LHCN-M2 (cell line): ENCODE measurements around the gene PTPRN2. TPM values are rescaled to one million over a fixed set of nuclear protein-coding genes. Genes with fewer than 3 reads are reported as not detected.
"Not testable (repeated sequence)": the region's sequence is repeated elsewhere in the genome, so short reads cannot be mapped to it uniquely, and the experiment has no call there.

Experiments
- DNase-seq: peaks from one replicate; pipeline ENCODE4 v3.0.0-alpha.2; 2012; ENCODE audit warnings: low read depth
- total RNA-seq: library from RNA; depleted of rRNA; stranded (reverse); fragments of >200 nt; gene quantifications from 2 replicates; pipeline ENCODE4 v1.2.3, GENCODE V29; 2014

PTPRN2 gene
- total RNA-seq, 1 experiment from 2014 or later, result 0.11 TPM

DNA sequence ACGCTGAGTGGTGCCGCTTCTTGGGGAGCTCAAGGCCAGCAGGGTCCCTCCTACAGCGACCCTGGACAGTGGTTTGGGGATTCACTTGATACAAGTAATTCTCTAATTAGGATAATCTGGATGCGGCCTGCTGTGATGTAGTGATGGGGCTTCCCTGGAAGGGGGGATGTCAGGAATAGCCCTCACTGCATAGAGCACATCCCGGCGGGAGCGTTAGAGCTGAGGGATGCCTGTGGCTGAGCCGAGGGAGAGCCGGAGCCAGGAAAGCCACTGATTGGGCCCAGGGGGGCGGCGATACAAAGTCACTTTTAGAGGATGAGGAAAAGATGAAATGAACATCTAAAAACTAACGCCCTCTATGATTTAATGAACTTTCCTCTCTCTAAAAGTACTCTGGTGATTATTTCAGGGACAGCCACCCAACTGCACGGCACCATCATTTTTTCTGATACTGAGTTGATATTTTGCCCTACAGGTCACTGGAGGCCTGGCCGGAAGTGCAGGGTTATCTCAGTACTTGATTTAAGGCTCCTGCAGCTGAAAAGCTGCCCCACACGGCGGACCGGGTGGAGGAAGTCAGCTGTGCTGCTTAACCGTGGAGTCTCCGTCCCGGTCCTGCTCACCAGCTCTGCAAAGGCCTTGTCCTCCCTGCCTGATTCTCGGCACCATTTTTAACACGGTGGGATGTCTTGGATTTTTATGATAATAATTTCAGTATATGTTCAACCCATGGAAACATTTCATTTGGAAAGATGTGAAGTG lies 732.0 kb downstream of the PTPRN2 start:
- no peak for DNase-seq

DNA sequence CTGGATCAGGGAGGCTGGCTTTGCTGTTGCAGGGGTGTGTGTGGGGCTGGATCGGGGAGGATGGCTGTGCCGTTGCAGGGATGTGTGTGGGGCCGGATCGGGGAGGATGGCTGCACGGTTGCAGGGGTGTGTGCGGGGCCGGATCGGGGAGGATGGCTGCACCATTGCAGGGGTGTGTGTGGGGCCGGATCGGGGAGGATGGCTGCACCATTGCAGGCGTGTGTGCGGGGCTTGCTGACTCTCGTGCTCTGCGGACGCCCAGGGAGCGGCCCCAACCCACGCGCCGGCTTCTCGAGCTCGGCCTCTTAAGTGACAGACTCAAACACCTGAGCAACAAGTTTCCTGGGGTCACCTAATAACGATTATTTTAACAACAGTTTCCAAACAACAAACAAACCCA lies 732.6 kb downstream of the PTPRN2 start:
- no peak for DNase-seq

DNA sequence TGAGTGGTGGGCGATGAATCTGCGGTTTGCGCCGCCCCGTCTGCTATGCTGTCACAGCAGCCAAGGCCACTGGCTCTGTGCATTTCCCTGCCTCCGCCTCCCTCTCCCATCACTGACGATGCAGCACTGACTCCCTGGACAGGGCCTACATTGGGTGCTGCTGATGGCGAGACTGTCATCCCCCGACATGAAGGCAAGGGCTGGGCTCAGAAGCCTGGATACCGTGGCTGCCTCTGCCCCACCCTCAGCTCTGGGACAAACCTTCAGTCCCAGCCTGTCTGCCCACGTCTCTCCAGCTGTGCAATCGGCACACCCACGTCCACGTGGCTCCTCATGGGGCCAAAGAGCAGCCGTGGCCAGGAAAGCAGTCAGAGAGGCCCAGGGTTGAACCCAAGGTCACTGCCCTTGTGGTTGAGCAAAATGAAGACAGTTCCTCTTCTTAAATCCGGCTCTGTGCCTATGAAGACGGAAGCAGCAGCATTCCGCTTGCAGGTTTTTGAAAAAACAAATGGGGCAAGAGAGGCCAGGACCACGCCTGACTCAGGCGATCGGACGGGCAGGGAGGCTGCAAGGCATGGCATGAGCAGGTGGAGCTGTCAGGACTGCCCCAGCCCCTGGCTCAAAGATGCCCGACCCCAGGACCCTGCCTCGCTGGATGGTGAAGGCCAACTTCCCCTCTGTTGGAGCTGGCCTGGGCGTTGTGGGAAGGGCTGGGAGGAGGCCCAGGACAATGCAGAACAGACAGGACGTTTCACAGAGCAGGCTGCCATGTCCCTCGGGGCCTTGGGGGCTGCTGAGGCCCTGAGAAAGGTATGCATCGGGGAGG lies 733.3 kb downstream of the PTPRN2 start:
- no peak for DNase-seq

DNA sequence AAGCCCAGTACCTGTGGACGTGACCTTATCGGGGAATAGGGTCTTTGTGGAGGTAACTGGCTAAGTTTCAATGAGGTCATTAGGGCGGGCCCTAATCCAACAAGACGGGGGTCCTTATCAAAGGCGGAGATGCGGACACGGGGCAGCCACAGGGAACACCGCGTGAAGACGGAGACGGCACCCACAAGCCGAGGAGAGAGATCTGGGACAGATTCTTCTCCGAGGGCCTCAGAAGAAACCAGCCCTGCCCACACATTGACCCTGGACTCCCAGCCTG lies 733.9 kb downstream of the PTPRN2 start:
- no peak for DNase-seq

DNA sequence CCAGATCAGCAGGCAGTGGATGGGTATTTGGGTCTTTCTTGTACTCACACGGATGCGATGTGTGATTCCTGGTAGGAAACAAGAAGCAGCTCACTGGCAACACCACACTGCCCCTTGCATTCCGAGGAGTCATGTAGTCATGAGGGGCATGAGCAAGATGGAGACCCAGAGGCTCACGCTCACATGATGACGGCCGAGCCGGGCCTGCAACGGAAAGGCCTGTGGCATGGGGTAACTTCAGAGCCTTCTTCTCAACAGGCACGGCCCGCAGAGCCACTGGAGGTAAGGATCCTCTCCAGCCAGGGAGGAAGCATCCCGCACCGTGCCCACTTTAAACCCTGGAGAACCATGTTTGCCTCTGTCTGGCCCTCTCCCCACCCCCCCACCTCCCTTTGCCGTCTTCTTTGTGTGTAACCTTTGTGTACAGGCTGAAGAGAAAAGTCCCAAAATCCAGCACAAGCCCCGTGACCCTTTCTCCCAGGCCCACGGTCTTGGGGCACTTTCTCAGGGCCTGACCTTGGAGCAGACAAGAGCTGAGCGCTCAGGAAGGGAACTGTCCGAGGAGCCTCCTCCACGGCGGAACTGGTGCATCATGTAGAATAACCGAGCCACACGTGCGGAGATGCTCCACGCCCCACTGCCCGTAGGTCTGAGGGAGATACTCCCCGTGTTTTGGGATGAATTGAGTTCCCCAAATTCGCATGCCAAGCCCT lies 734.4 kb downstream of the PTPRN2 start:
- DNase-seq, result no peak

DNA sequence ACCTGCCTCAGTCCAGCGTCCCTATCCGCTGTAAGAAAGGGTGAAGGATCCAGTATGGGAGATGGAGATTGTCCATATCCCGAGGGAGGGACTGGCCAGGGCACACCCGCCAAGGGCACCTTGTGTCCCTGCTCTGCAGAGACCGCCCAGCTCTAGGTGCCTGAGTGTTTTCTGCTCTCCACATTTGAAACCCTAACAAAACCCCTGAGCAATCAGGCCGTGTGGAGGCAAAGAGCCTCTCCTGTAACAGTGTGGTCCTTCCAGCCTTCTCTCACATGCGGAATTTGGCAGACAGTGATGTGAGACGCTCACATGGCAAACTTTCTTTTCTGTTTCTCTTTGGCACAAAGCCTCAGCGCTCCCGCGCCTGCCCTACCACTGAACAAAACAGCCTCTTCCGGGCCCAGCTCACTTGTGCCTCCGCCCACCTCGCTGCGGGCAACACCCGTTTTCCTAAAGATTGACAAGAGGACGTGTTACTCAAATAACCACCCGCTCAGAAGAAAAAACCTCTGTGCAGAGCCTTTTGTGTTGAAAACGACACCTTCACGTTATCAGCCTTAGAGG lies 736.0 kb downstream of the PTPRN2 start:
- no peak for DNase-seq

DNA sequence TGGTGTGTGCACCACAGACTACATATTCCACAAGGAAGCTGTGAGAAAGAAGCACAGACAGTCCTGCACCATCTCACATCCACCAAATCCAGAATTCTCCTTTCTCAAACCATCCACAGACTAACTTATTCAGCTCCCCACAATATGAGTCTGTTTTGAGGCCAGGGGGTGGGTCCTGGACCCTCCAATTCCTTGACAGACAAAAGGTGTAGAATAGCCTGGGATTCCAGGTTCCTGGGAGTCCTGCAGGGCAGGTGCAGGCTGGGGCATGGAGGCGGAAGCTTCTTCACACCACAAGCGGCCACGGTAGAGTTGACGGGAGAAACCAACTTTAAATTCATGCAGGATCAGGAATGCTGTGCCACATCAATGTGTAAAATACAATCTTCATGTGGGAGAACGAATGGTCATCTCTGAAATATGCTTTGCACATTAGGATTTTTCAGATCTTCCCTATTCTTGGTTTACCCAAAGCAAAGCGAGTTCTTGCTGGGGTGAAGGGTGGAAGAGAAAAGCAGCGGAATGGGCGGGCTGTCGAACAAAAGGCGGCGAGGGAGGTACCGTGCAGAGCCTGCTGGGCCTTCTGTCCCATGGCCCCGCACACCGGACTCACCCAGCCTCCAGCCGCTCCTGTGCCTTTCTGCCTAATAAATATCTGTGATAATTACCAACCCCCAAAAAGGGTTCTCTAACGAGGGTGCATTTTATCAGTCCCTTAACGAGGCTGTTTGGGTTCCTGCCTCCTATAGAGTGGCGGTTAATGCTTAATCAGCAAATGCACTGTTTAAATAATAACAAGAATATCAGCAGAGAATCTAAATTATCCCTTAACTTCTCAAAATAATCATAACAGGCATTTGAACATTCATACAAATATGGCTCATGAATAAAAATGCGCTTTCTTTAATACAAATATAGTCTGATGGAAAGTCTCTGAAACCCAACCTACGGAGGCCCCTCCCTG lies 736.9 kb downstream of the PTPRN2 start:
- no peak for DNase-seq

DNA sequence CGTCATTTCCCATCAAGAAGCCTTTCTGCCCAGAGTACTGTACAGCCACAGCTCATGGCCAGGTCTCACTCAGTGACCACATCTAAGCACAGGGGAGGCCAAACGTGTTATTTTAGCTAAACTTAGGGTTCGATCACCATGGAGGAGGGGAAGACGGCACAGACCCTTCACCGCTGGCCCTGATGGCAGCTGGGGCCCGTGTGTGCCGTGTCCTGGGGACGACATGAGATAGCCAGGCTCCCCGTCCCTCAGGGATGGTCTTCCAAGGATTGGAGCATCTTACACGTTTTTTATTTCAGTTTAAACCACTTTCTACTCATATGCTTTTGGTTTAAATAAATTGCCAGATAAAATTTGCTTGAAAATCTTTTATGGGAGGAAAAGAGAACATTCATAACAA lies 737.9 kb downstream of the PTPRN2 start:
- no peak for DNase-seq

DNA sequence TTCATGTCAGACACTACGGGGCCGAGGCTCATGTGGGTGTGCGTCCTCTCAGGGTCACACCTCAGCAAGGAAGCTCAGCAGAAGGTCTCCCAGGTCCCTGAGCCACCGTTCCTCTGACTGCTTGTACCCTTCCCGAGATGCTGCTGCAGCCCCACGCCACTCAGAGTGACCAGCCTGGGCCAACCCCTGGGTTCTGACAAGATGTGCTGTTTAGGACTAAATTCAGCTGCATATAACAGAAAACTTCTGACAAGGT lies 738.4 kb downstream of the PTPRN2 start:
- DNase-seq, result no peak

DNA sequence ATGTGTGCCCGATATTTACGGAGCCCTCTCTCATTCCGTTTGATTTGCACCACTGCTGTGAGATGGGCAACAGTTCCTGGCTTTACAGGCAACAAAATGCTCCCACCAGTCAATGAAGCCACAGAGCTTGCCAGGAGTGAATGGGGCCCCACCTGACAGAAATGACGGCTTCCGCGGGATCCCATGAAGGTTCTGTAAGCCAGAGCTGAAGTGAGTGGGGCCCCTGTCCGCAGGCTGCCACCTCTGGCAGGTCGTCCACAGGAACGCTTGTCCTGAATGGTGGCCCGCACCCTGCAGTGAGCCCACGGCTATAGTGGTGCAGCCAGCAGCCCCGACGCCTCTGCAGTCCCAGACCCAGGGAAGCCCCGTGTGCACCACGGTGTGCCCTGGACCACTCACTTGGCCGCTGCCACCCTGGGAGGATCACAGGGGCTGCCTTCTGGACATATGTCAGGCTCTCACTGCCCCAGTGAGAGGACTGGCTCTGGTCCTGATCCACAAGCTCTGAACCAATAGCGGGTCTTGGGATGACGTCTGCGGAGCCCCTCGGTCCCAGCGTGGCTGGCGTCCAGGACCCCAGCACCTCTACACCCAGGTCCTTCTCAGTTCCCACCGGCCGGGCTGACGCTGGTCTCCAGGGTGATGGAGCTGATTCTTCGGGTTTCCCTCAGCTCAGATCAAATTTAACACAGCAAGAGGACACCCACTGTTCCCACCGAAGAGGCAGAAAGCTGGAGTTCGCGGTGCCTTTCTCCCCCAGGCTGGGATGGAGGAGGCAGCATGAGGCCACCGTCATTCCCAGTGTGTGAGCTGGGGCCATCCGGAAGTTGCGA lies 738.9 kb downstream of the PTPRN2 start:
- DNase-seq, result no peak

DNA sequence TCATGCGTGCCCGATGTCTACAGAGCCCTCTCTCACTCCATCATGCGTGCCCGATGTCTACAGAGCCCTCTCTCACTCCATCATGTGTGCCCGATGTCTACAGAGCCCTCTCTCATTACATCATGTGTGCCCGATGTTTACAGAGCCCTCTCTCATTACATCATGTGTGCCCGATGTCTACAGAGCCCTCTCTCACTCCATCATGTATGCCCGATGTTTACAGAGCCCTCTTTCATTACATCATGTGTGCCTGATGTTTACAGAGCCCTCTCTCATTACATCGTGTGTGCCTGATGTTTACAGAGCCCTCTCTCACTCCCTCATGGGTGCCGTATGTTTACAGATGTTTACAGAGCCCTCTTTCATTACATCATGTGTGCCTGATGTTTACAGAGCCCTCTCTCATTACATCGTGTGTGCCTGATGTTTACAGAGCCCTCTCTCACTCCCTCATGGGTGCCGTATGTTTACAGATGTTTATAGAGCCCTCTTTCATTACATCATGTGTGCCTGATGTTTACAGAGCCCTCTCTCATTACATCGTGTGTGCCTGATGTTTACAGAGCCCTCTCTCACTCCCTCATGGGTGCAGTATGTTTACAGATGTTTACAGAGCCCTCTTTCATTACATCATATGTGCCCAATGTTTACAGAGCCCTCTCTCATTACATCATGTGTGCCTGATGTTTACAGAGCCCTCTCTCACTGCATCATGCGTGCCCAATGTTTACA lies 739.7 kb downstream of the PTPRN2 start:
- DNase-seq, result not testable (repeated sequence)

DNA sequence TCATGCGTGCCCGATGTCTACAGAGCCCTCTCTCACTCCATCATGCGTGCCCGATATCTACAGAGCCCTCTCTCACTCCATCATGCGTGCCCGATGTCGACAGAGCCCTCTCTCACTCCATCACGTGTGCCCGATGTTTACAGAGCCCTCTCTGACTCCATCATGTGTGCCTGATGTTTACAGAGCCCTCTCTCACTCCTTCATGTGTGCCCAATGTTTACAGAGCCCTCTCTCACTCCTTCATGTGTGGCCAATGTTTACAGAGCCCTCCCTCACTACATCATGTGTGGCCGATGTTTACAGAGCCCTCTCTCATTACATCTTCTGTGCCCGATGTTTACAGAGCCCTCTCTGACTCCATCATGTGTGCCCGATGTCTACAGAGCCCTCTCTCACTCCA lies 740.9 kb downstream of the PTPRN2 start:
- not testable (repeated sequence) for DNase-seq

DNA sequence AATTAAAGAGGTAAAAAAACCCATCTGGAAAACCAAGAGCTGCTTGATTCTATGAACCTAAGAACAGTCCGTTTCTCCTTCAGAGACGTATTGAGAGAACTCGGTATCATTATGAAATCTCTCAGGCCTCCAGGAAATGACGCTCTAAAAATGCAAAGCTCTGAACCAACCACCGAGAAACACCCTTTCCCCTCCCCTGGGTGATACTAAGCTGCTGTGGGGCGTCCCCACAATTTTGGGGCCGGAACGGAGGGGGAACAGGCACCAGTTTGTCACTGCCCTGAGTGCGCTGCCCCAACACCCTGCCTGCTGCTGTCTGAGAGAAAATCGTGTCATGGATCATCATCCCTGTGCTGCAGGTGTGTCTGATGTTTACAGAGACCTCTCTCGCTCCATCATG lies 741.4 kb downstream of the PTPRN2 start:
- no peak for DNase-seq

DNA sequence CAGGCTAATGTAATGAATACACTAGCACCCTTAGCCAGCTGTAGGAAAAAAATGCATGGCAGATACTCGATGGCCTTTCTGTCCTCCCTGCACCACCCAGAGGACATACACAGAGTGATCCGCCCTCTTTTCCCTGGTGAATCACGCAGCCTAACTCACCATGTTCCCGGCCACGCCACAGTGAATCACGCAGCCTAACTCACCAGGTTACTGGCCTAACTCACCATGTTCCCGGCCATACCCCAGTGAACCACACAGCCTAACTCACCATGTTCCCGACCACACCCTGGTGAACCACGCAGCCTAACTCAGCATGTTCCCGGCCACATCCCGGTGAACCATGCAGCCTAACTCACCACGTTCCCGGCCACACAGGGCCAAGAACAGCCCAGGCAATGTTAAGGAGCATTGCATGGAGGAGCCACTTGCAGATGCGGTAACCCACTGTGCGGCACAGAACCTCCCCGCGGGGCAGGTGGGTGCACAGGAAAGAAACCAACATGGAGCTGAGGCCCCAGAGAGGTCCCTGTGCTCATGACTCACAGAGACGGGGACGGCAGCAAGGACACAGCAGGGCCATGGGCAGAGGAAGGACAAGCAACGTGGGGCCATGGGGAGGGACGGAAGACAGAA lies 742.3 kb downstream of the PTPRN2 start:
- DNase-seq, result no peak

DNA sequence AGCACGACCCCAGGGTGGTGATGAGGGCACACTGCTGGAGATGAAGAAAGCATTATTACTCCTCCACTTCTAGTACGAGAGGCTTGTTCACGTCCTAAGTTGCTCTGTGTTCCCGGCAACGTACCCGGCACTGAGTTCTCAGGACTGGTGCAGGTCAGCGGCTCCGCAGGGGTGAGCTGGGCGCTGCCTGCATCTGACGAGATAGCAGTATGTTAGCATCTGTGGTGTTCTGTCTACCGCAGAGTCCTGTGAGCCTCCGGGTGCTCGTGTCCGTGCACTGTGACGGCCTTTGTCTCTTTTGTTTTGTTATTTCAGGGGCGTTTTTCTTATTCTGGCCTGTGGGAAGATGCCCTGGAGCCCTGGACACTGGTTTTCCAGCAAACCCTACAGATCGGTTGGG lies 743.0 kb downstream of the PTPRN2 start:
- DNase-seq, result no peak

DNA sequence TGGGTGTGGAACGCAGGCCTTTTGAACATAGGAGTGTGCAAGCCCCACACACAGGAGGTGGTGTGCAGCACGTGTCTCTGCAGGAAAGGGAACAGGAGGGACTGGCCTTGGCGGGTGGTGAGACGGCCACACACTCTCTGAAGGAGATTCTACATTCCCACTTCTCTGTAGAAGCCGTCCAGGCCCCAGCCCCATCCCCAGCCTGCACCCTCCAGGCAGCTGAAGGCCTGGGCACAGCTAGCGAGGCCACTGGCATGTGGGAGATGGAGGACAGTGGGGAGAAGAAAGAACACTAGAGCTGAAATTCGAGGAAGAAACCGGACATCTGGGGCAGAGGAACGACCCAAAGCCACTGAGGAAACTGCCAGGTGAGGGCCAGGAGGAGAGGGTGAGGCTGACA lies 743.5 kb downstream of the PTPRN2 start:
- no peak for DNase-seq

DNA sequence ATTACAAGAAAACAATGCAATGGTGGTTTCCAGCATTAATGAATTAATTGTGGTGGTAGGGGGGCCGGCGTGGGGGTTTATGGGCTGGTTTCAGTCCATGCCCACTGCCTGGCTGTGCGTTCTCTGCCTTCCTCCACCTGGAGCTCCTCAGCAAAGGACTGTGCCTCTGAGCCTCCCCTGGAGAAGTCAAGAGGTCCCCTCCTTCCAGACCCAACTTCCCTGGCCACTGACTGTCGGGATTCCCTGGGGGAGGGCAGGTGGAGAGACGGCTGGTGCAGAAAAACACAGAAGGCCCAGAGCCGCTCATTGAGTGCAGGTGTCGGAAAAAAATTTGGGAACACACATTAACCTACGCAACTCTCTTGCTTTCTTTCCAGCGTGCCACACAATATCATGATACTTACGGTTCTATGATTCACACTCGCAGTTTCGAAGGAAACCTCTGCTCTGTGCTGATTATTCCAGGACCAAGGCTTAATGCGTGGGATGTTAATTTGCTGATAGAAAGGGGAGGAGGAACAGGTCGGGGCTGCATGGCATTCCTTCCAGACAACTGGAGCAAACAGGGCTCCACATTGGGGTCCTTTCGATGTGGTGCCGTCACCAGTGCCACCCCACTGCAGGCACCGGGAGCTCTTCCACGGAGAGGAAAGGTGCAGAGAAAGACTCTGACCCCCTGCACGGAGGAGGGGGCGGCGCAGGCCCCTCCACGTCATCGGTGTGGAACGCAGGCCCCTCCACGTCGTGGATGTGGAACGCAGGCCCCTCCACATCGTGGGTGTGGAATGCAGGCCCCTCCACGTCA lies 744.1 kb downstream of the PTPRN2 start:
- DNase-seq, result no peak

DNA sequence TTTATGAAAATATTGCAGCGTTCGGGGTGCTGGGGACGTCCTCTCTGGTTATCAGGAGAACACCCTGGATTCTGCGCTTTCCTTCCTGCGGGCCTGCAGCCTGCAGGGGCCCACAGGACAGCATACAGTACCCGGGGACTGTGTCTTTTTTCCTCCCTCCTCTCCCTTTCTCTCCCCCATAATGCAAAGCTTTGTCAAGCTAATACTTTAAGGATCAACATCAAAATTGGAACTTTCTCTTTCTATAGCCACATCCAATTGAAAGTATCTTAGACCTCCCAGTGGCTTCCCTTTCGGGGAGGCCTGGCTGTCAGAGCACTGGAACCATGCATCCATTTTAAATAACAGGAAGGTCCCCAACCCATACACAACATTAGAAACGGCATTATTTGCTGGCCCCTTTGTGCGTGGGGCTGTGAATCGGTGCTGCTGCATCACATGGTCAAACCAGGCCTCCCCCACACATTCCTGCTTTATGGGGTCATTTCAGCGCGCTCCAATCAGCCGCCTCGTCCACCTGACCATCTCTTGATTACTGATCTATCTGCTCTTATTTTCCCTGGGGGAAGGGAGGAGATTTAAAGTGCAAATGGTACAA lies 745.8 kb downstream of the PTPRN2 start:
- no peak for DNase-seq
